Brain microvascular endothelial cell (primary cell): ENCODE data around the gene MACROH2A1.

Experiments used
- DNase-seq: peaks from one replicate; pipeline ENCODE4 v3.0.0-alpha.2; 2020
- H3K27ac ChIP-seq: fragments of 250-450 bp; sonication (Bioruptor Pico); 2 replicates; pipeline ENCODE4 v1.5.1; 2020; ENCODE audit warnings: mild to moderate bottlenecking, moderate library complexity
- H3K27me3 ChIP-seq: fragments of 250-450 bp; sonication (Bioruptor Pico); replicated peaks from 2 replicates; pipeline ENCODE4 v1.5.1; 2020; ENCODE audit warnings: mild to moderate bottlenecking
- H3K36me3 ChIP-seq: fragments of 250-450 bp; sonication (Bioruptor Pico); replicated peaks from 2 replicates; pipeline ENCODE4 v1.5.1; 2020; ENCODE audit warnings: mild to moderate bottlenecking
- H3K4me3 ChIP-seq: 2 replicates; pipeline ENCODE4 v1.5.1; 2011; ENCODE audit warnings: low read depth, mild to moderate bottlenecking, control low read depth, low read length, moderate library complexity
- CTCF ChIP-seq: IDR thresholded peaks from 2 replicates; pipeline ENCODE4 v1.5.1; 2011; ENCODE audit warnings: low read depth, mild to moderate bottlenecking, moderate library complexity, low read length, control low read depth, inconsistent platforms; ENCODE audit errors: missing control alignments
- in situ Hi-C: cut with HindIII; loops from 2 replicates; pipeline ENCODE4 v1.10.0; 2017; ENCODE audit warnings: low sequenced_read_pairs, low pct_ligation_motif_present

Gene MACROH2A1

DNA sequence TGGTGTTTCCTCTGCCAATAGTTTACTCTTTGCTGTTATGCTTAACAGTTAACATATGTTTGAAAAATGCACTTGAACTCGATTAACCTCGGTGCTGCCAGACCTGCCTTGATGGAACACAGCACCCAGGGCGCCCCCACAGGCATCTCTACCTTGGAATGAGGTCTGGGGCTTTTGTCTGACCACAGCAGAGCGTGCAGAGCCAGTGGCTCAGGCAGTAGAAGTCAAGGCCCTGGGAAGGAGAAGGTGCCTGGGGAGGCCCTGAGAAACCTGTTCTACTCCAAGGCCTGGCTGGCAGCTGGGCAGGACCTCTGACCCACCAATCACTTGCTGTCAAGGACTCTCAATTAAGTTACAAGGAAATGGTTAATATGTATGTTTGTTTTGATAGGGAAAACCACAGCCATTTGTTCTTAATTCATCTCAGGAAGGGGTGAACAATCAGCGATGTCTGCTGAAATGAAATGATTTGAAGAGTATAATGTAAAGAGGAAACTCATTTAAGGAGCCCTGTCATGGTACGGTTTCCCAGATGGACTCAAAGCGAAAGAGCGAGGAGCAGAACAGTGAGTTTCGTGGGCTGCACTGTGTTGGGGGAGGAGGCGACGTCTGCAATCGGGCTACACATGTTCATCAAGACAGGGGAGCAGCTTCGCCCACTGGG, 21.9 kb downstream of the MACROH2A1 start:
- H3K36me3 ChIP-seq = peaks cover 42% of the 10 kb centered on the region
- TF ChIP-seq CTCF = no peak
- in situ Hi-C loops = no loop called here
- no peak for DNase-seq
- no peaks in the 10 kb centered on the region for H3K27me3 ChIP-seq
- H3K4me3 ChIP-seq = no peak overlapping the region
- no peak overlapping the region for H3K27ac ChIP-seq

DNA sequence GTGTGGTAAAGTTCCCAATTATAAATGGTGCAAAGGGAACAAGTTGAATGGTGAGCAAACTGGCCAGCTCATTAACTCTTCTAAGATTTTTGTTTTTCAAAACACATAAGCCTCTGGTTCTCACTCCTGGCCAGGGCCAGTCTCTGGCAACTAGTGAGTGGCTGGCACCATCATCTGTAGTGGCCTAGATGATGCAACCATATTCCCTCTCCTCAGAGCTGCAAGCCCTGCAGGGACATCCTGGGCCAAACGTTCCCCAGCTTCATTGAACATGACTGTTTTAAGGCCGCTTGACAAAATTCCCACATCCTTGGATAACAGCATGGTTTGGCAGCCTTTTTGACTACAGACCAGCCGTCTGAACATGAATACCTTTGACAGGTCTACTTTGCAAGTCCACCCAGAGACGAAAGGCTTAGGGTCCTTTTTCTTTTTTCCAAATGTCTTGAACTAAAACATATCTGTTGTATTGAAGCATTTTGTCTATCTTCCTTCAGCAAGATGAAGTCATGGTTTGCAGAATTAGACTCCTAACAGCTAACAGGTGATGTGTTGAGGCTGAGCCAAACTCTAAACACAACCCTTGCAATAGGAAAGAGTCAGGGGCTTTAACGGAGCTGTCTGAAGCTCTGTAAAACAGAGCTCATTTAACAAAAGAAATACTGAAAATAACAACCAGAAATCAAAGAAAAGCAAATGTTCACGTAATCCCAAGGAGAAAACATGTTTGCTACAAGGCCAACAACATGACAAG, 23.8 kb downstream of the MACROH2A1 start:
- Histone ChIP-seq H3K27ac (no peak overlapping the region), H3K4me3 (no peak overlapping the region), H3K36me3 (peaks cover 40% of the 10 kb centered on the region), H3K27me3 (no peaks in the 10 kb centered on the region)
- TF ChIP-seq CTCF = no peak
- no peak for DNase-seq
- in situ Hi-C loops = no loop called here

DNA sequence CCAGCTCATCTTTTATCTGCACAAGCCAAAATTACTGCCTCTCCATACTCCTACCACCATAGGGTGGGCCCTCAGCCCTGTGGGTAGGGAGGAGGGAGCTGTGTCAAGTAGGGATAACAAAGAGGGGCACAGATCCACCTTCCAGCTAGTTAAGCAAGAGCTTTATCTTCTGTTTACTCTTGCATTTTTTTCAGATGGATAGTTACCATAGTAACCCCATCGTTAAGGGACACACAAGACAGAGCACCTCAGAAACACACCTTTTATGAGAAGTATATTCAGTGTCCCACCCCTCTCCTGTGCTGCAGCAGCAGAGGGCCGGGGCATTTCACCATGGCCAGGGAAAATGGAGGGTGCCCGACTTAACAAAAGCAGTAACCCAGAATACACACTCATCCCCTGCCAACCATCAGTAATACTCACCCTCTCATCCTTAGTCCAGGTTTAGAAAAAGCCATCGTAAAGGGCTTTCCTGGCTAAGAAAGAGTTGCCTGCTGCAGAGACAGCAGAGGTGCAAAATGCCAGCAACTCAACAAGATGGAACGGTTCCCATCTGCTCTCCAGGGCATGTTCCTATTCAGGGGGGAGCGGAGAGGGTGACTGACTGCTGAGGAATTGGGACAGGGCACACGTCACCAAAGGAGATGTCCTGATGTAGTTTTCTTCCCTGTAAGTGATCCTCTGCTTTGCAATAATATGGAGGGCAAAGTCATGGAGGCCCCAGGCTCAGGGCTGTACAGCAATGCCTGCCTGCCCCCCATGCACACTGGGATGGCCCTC, 25.1 kb downstream of the MACROH2A1 start:
- no peaks in the 10 kb centered on the region for H3K27me3 ChIP-seq
- peaks cover 42% of the 10 kb centered on the region for H3K36me3 ChIP-seq
- in situ Hi-C loops = no loop called here
- DNase-seq = no peak
- H3K4me3 ChIP-seq = no peak overlapping the region
- no peak overlapping the region for H3K27ac ChIP-seq
- no peak for TF ChIP-seq CTCF

DNA sequence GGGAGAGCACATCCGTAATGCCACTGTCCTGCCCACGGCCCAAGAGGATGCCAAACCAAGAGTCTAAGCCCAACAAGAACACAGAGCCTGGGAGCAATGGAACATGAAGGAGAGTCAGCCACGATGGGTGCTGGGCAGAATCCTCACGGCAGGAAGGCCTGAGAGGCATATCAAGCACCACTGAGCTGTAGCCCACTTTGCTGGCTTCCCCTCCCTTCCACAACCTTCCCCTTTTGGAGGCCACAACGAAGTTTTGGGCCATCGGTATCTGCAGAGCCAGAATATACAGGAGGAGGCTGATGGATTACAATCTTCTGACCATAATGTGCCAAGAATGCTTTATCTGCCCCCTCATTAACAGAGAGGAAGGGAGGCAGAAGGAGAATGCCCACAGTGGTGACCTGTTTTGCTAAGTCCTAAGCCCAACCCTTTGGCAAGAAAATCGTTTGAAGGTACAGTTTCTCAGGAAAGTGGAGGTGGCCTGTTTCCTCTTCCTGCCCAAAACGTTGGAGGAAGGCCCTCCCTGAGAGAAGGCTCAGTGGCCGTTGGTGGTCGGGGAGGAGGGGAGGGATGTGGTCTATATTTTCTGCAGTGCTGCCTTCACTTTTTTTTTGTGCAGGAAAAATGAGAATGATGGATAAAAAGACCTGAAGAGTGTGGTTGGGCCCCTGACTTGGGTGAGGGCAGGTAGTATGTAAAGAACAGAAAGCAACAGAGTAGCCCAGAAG, 26.2 kb downstream of the MACROH2A1 start:
- peaks cover 42% of the 10 kb centered on the region for H3K36me3 ChIP-seq
- in situ Hi-C loops = no loop called here
- no peak overlapping the region for H3K27ac ChIP-seq
- H3K4me3 ChIP-seq = no peak overlapping the region
- no peak for TF ChIP-seq CTCF
- DNase-seq = no peak
- H3K27me3 ChIP-seq = no peaks in the 10 kb centered on the region

GRCh38 chr5:135371622-135372232, 27.3 kb downstream of the MACROH2A1 start:
- H3K27ac ChIP-seq = no peak overlapping the region
- no peaks in the 10 kb centered on the region for H3K27me3 ChIP-seq
- no peak overlapping the region for H3K4me3 ChIP-seq
- in situ Hi-C loops = no loop called here
- no peak for TF ChIP-seq CTCF
- no peak for DNase-seq
- peaks cover 44% of the 10 kb centered on the region for H3K36me3 ChIP-seq
